Renal cortical epithelial cell (primary cell): Measurements from ENCODE around the gene SUPT3H. TPM values are rescaled to one million over a fixed set of nuclear protein-coding genes. Genes with fewer than 3 reads are reported as not detected.

Experiments
- DNase-seq: peaks from one replicate; pipeline ENCODE4 v3.0.0-alpha.2; 2011; ENCODE audit warnings: low read depth
- total RNA-seq: library from RNA; depleted of rRNA; stranded (reverse); fragments of >200 nt; gene quantifications from 2 replicates; pipeline ENCODE4 v1.2.3, GENCODE V29; 2014

The SUPT3H gene
- total RNA-seq, 1 donor from 2014 or later, result 43.0 TPM

DNA sequence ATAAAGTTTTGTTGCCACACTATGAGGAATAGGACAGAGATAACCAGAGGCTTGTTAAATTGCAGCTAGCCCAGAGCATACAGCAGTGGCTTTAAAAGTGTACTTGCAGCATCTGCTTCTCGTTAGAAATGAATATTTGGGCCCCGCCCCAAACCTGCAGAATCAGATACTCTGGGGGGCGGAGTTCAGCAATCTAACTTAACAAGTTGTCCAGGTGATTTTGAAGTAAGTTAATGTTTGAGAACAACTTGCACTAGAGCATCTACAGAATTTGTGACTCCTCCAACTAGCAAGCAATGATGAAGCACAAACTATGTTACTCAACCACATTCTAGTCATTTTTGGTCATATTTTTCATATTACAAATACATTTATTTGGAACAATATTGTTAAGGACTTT lies 10.6 kb upstream of the SUPT3H start:
- no peak for DNase-seq

DNA sequence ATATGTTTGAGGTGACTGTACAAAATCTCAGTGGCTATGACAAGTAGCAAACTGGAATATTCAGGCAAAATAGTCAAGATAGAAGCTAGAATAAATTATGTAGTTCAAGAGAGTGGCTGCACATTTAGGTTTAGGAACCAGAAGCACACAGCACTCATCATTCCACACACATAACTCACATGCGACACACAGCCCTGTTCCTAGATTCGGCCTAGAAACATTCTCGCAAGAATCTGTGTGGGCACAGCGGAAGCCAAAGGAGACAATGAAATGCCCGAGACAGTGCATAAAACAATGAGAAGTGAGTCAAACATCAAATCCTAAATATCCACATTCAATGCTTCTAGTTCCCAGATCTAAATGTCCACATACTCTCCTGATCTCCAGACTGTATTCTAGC lies 9.5 kb upstream of the SUPT3H start:
- no peak for DNase-seq

DNA sequence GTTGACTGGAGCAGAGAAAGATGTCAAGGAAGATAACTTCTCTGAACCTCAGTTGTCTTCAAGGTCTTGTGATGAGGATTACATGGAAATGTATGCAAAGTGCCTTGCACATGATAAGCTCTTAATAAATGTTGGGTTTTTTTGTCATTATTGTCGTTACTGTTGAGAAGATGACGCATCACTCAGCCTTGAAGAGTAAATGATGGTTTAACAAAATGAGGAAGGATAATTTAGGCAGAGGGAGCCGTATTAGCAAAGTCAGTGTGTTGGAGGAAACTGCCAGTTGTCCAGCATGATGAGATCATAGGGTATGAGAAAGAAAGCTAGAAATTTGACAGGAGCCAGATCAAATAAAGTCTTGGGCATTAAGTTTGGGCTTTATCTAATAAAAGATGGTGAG lies 8.8 kb upstream of the SUPT3H start:
- DNase-seq, result no peak

DNA sequence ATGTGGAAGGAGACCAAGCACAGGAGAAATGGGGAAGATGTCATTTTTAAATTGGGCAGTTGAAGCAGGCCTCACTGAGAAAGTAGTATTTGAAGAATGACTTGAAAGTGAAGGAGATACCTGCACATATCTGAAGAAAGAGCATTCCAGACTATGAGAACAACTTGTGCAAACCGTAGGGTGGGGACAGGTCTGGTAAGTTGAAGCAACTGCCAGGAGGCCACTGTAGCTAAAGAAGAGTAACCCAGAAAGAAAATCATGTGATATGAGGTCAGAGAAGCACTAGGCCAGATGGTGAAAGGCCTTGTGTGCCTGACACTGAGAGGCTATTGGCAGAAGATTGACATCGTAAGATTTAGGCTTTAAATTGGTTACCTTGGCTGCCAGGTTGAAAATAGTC lies 4.7 kb upstream of the SUPT3H start:
- DNase-seq, result no peak

DNA sequence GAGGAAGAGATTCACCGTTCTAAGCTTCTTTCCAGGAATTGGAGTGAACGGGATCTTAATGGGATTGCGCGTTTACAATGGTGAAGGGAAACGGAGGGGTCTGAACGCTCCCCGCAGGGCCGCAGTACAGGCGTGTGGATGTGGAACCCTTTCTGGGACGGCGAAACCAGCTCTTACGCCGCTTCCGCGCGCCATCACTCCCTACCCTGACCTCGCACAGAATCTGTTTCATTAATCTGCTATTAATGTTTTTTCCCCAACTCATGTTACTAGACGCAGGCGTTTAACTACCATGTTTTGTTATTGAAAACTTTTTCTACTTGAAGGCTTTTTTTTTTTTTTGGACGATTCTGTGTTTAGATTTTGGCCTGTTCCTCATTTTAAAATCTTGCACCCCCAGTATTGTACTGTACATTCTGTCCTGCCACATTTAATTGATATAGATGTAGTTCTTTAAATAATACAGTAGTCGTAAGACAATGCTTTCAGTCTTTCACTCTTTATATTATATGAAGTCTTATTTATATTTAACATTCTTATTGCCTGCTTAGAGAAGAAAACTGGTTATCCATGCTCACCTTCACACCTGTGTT lies 696 bp upstream of the SUPT3H start:
- DNase-seq, result no peak

DNA sequence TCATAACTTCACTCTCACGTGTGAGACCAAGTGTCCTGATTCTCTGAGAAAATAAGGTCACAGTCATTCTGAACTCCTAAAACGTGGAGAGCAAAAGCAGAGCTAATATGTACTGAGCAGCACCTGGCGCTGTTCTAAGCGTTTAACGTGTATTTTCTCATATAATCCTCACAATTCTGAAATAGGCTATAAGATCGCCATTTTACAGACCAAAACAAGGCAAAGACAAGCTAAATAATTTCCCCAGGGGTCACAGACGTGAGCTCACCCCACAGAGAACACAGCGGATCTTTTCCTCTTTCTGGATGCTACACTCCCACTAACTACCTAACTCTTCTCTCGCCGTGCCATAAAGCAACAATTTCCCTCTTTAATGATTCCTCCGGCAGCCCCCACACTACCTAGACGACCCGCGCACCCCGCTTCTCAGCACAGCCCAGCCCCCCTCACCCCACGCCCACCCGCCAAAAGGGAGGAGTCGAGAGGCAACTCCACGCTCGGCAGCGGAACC lies 636 bp downstream of the SUPT3H start:
- peak; percentile 32 for DNase-seq

DNA sequence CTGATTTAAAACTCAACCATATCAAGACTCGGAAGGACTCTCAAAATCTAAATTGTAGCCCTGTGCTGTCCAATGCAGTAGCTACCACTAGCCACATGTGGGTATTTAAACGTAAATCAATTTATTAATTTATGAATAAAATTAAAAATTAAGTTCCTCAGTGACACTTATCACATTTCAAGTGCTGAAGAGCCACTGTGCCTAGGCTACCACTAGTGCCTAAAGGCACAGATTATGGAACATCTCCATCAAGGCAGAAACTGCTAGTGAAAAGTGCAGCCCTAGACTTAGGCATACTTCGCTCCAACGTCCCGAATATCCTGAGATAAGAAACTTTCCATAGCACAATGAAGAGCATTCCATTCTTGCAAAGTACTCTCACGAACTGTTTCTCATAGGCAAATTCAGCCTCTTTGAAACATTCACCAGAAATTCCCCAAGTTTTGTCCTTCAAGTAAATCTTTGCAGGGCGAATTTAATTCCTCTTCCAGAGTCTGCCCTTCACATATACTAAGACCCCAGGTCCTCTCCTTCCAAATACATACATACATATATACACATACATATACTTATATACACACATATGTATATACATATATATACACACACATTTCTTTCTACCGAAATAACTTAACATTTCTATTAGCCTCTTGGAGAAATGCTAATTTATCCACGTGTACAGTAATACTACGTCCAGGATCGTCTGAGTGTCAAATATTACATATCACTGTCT lies 1.3 kb downstream of the SUPT3H start:
- peak; percentile 23 for DNase-seq

DNA sequence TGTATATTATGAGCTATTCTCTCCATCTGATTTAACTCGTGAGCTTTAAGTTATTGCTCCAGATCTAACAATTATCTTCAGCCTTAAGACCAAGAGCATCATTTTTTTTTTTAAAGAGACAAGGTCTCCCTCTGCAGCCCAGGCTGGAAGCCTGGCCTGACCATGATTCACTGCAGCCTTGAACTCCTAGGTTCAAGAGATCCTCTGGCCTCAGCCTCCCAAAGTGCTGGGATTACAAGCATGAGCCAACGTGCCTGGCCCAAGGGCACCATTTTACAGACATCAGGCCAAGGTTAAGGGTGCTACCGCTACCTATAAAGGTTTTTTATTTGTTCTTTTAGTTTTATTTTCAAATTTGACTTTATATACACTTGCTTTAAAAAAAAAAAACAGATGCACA lies 2.3 kb downstream of the SUPT3H start:
- DNase-seq, result no peak

DNA sequence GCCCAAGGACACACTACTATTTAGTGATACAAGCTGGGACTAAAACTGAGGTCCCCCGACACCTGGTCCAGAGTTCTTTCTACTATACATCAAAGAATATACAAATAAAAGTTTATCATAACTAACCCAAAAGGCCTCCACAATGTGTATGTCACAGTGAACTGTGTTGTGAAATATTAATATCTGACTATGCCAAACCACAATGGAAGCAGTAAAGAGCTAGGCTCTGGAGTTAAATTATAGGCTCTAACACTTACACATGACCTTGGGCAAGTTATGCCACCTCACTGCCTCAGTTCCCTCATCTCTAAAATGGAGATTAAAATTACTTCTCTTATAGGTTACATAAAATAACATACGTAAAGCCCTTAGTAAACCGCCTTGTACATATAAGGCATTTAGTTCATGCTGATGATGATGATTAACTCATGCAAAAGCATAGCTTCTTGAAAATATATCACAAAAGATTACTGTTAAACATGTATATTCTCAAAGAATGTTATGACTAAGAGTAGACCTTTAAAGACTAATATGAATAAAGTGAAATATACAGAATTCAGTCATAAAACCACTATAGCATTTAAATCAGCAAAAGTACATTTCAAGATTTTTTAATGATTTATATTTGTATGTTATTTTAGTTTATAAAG lies 5.7 kb downstream of the SUPT3H start:
- no peak for DNase-seq

DNA sequence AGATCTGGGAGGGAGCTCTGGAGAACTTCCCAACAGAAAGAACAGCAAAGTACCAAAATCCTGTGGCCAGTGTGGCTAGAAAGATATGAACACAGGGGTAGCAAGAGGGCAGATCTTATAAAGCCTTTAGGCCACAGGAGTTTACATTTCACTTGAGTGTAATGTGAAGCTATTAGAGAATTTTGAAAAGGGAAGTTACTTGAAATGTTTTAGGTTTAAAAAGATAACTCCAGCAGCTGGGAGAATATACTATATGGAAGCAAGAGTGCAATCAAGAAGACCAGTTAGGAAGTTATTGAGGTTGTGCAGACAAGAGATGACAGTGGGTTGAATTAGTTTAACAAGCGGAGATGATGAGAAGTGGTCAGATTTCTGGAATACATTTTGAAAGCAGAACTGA lies 7.9 kb downstream of the SUPT3H start:
- no peak for DNase-seq

DNA sequence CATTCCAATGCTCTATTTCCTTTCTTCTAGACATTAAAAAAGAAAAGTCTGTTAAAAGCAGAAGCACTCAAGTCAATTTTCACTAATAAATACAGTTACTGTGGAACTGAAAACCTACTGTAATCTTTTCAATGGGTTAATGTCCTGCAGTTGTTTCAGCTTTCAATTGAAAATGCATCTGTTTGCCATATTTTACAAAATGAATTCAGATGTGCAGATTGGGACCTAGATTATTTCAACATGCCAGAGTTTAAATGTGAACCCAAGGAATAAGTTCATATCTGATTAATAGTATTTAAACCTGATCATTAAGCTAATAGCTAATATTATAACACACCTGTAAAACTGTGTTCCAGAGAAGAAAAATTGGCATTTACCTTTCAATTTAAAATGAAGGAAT lies 9.7 kb downstream of the SUPT3H start:
- no peak for DNase-seq

DNA sequence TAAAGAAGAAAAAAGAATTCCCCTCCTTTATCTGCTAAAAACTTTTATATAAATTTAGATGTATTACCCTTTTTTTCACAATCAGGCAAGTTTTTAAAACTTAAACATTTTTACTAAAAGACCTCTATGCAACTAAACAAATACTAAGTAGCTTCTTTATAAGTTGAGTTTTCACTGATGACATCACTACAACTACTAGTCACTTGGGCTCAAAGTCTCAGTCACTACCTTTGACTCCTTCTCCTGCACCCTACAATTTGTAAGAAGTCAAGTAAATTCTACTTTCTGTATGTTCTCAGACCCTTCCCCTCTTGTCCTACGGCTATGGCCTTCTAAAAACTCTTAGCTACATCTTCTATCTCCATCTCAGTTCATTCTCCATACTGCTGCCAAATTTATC lies 11.2 kb downstream of the SUPT3H start:
- DNase-seq, result no peak

DNA sequence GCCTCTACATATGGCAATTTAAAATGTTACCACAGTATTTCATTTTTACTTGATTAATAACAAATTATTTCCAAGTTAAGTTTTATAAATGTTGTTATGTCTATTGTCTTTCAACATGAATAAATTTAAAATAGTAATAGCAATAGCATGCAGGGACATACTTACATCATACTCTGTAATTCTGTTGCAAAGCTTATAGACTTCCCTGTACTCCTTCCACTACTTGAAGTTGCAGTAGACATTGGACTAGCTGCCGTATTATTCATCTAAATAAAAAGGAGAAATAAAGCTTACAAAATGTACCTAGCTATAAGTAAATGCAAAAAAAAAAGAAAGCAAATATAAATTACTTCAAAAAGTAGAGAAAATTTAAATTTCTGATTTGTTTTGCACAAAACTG lies 12.7 kb downstream of the SUPT3H start:
- no peak for DNase-seq

DNA sequence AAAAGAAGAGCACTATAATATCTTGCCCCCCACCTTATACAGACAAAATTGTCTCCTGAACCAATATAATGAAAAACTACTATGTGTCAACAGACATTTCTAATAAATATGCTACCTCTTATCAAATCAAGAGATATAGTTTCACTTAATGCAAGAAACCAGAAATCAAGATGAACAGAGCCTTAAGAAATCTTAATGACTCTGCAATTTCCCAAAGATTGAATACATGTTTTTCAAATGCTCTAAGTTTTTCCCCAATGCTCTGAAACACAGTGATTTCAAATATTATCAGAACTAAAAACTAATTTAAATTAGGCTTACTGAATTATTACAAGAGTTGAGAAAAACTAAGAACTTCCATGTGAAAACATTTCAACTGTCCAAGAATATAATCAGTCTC lies 13.3 kb downstream of the SUPT3H start:
- DNase-seq, result no peak

DNA sequence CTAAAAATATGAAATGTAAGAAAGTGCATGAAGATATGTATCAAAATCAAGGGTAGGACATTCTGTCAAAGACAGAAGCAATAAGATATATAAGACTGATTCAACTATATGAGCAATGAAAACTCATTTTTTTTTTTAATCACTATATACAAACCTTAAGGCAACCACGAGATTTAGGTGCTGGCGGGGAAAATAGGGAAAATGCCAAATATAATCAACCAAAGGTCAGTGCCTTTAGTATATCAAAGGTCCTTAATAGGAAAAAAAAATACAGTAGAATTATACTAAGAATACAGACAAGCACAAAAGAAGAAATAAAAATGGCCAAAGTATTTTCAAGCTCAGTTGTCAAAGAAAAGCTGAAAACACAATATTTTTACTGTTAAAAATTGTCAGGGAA lies 24.1 kb downstream of the SUPT3H start:
- DNase-seq, result no peak

DNA sequence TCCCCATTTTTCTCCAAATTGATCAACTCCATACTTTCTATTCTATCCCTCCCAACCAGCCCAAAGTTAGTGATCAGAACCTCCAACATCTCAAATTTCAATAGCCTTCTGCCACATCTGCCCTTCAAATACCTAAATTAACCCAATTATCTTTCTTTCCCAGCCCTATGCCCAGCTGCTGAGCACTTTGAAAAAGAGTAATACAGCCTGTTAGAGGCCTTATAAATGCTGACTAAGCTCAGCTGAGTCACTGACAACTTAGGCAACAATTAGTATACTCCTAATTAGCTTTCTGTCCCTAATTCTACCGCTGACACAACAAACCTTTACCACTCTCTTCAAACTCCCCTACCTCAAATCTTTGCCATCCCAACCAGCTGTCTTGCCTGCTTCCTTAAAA lies 26.1 kb downstream of the SUPT3H start:
- DNase-seq, result peak; percentile 25

DNA sequence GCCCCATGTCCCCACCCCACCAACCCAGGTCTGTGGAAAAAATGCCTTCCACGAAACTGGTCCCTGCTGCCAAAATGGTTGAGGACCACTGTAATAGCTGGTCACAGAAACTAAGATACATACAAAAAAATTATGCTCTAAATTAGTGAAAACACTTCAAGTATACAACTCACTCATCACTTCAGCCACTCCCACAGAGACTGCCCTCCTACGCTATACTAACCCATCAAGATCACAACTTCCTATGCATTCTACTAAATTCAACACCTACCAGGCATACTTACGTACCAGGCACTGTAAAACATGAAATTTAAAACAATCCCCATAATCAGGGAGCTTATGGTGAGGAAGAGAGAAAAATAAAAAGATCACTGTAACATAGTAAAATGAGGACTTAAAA lies 26.7 kb downstream of the SUPT3H start:
- DNase-seq, result no peak

DNA sequence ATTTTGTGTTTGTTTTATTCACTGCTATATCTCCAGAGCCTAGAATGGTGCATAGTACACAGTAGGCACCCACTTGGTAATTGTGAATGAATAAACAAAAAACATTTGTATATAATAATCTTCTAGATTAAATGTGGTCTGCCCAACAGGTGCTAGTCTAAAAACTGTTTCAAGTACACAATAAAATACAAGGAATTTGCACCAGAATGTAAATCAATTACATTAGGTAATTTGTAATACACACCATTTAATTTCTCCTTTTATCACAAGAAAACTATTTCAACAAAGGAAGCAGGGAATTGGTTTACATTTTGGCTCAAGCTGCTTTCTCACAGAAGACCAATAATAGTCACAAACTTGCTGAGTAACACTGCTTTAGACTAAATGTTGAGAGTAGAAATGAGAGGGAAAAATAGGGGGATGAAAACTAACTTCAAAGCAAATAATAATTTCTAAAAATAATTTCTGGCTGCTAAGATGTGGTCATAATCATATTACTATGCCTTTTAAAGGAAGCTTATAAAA lies 27.5 kb downstream of the SUPT3H start:
- no peak for DNase-seq

DNA sequence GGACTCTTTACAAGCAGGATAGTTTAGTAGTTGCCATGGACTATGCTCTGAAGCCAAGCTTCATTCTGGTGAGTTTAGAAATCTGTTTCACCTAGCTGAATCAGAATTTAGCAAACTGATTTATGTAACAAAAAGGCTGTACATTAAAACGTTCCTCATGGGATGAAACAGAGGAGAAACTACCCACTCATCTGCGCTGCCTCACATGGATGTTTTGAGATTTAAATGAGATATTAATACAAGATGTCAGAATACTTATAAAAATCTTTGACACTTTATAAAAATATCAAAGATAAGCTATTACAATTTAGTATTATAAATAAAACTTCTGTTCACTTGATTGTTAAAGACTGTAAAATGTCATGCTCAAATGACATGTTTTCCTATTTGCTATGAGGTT lies 32.8 kb downstream of the SUPT3H start:
- DNase-seq, result no peak

DNA sequence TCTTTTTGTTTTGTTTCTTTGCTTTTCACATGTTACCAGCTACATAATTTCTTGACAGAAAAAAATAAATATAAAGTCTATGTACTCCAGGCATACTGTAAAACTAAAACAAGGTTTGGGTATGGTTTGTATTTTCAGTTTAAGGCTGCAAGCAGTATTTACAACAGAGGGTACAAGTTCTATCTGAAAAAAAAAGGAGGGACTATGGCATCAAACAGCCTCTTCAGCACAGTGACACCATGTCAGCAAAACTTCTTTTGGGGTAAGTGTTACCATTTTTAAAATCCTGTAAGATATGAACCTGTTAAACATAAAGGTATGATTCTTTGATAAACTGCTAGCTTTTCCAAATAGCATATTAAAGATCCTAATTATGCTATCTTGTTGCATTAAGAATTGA lies 49.2 kb downstream of the SUPT3H start:
- no peak for DNase-seq

DNA sequence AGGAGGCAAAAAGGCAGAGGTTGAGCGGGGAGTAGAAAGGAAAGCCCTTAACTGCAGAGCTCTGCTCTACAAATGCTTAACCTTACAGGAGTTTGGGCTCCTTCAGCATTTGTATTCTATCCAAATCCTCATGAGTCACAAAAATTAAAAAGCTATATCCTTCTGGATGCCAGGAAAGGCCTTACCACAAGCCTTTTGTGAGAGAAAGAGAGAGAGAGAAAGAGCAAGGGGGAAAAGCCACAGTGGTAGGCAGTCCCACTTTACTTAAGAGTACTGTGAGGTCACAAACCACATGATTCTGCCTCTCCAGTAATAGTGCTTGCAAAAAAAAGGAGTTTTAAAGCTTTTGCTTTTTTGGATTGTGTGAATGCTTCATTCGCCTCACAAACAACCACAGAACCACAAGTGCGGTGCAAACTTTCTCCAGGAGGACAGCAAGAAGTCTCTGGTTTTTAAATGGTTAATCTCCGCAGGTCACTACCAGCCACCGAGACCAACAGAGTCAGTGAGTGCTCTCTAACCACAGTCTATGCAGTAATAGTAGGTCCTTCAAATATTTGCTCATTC lies 49.7 kb downstream of the SUPT3H start, which contains the start of gene RUNX2:
RUNX2 (plus strand) TSS at position 375 of the 567 bp plus-strand sequence. CDS start 397 bp downstream, outside the sequence.
- DNase-seq, result peak; percentile 92

DNA sequence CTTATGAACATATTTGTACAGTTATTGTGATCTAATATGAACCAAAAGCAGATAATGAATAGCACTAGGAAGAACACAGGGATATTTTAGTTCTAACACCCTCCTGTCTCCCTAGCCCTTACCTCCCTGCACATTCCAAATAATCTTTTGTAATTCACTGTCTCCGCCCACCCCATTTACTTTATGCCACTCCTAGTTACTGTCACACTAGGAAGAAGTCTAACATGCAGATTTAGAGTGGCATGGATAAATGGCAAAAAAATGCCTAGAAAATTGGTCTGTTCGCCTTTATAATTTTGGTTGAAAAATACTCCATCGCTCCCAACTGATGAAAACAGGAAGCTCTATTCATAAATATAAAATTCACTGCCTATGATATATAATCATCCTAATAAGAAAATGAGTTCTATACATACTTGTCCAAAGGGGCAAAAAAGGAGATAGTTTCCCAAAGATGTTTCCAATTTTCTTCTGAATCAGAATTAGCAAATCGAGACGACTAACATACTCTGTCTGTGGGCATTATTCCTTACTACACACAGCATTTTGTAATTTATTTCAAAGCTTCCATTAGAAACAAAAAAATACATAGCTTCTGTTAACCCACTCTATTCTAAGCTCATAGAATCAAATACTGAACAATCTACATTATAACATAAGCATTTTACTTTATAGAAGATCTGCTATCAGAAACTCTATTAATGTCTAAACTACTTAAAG lies 50.9 kb downstream of the SUPT3H start:
- DNase-seq, result peak; percentile 20
